Endothelial cell (in vitro differentiated cells): ENCODE measurements around the gene OCLN. TPM values are rescaled to one million over a fixed set of nuclear protein-coding genes. Genes with fewer than 3 reads are reported as not detected.
"Not testable (repeated sequence)": the region's sequence is repeated elsewhere in the genome, so short reads cannot be mapped to it uniquely, and the experiment has no call there.

Source experiments
- DNase-seq: peaks from one replicate; pipeline ENCODE4 v3.0.0; 2021; ENCODE audit warnings: low spot score
- H3K27ac Mint-ChIP-seq: one replicate; pipeline ENCODE4 v1.8.0; 2021; ENCODE audit warnings: mixed read lengths, inconsistent platforms; ENCODE audit not compliant: unreplicated experiment
- H3K27me3 Mint-ChIP-seq: one replicate; pipeline ENCODE4 v1.8.0; 2021; ENCODE audit warnings: mild to moderate bottlenecking, moderate library complexity, mixed read lengths, inconsistent platforms; ENCODE audit not compliant: unreplicated experiment
- H3K36me3 Mint-ChIP-seq: one replicate; pipeline ENCODE4 v1.8.0; 2021; ENCODE audit warnings: mild to moderate bottlenecking, low read depth, mixed read lengths, inconsistent platforms; ENCODE audit not compliant: unreplicated experiment
- H3K4me1 Mint-ChIP-seq: one replicate; pipeline ENCODE4 v1.8.0; 2021; ENCODE audit warnings: mild to moderate bottlenecking, mixed read lengths, inconsistent platforms; ENCODE audit not compliant: unreplicated experiment
- H3K4me3 Mint-ChIP-seq: one replicate; pipeline ENCODE4 v1.8.0; 2021; ENCODE audit warnings: mild to moderate bottlenecking, mixed read lengths, inconsistent platforms; ENCODE audit not compliant: unreplicated experiment
- H3K9me3 Mint-ChIP-seq: one replicate; pipeline ENCODE4 v1.8.0; 2021; ENCODE audit warnings: mixed read lengths, inconsistent platforms; ENCODE audit not compliant: unreplicated experiment
- CTCF ChIP-seq: fragments of 200-600 bp; sonication (generic); IDR thresholded peaks from one replicate; pipeline ENCODE4 v1.5.0; 2021; ENCODE audit warnings: antibody characterized with exemption; ENCODE audit not compliant: unreplicated experiment
- long read RNA-seq: library from polyadenylated mRNA; unstranded; transcript quantifications from one replicate; pipeline ENCODE4 v2.0.0, GENCODE V29; 2020; ENCODE audit not compliant: unreplicated experiment
- total RNA-seq: library from RNA; stranded (reverse); fragmentation: NEBNext Ultra II Directional; extraction: Animal tissue kit (Norgen Biotek cat#: 25700); gene quantifications from one replicate; pipeline ENCODE4 v1.2.1, GENCODE V29; 2021; ENCODE audit not compliant: unreplicated experiment

OCLN gene
- 26.4 TPM for total RNA-seq
- long read RNA-seq, full-length matches to known transcripts, result 5 of 6 reads
- long read RNA-seq, partial matches to known transcripts, result 0 of 6 reads
- long read RNA-seq, other reads (novel, unspliced or antisense), result 1 of 6 reads

GRCh38 chr5:69492391-69492922, at the start of gene OCLN:
TSS of gene OCLN (plus strand) at chr5:69492790. CDS start at chr5:69504245, 11,455 bp downstream.
- H3K36me3 Mint-ChIP-seq, result no peaks in the 10 kb centered on the region
- peaks cover 4% of the 10 kb centered on the region for H3K27me3 Mint-ChIP-seq
- peak; percentile 69 for DNase-seq
- H3K4me1 Mint-ChIP-seq, result peaks cover 12% of the 10 kb centered on the region
- H3K9me3 Mint-ChIP-seq, result no peaks in the 10 kb centered on the region
- peak within 1 kb of the TSS; percentile 93 for H3K4me3 Mint-ChIP-seq
- no peak for TF ChIP-seq CTCF
- H3K27ac Mint-ChIP-seq, result peak within 1 kb of the TSS; percentile 48

GRCh38 chr5:69444127-69444754, 48.3 kb upstream of the OCLN start:
- Mint-ChIP-seq H3K36me3 (no peaks in the 10 kb centered on the region), H3K27ac (no peak overlapping the region), H3K27me3 (peaks cover 1% of the 10 kb centered on the region), H3K4me3 (no peak overlapping the region), H3K9me3 (no peaks in the 10 kb centered on the region), H3K4me1 (no peaks in the 10 kb centered on the region)
- TF ChIP-seq CTCF, result no peak
- no peak for DNase-seq

GRCh38 chr5:69449511-69449910, 43.1 kb upstream of the OCLN start:
- H3K27ac Mint-ChIP-seq, result no peak overlapping the region

GRCh38 chr5:69450116-69450515, 42.5 kb upstream of the OCLN start:
- Mint-ChIP-seq H3K27me3 (peaks cover 3% of the 10 kb centered on the region), H3K27ac (no peak overlapping the region), H3K9me3 (no peaks in the 10 kb centered on the region), H3K4me1 (peaks cover 4% of the 10 kb centered on the region), H3K36me3 (no peaks in the 10 kb centered on the region), H3K4me3 (no peak overlapping the region)
- no peak for TF ChIP-seq CTCF
- no peak for DNase-seq

More at GRCh38 chr5:69449511-69449910, 43.1 kb upstream of the OCLN start:
- H3K4me3 Mint-ChIP-seq, result no peak overlapping the region
- H3K9me3 Mint-ChIP-seq, result no peaks in the 10 kb centered on the region
- H3K36me3 Mint-ChIP-seq, result no peaks in the 10 kb centered on the region
- TF ChIP-seq CTCF, result no peak
- no peak for DNase-seq
- H3K4me1 Mint-ChIP-seq, result peaks cover 4% of the 10 kb centered on the region
- peaks cover 3% of the 10 kb centered on the region for H3K27me3 Mint-ChIP-seq

- not testable (repeated sequence) for H3K36me3 Mint-ChIP-seq, H3K9me3 Mint-ChIP-seq, H3K27ac Mint-ChIP-seq, H3K4me3 Mint-ChIP-seq, H3K27me3 Mint-ChIP-seq, DNase-seq, H3K4me1 Mint-ChIP-seq
Measured at GRCh38 chr5:69450527-69450926, 42.1 kb upstream of the OCLN start.
